ENCODE data around the gene STIMATE.

STIMATE gene

DNA sequence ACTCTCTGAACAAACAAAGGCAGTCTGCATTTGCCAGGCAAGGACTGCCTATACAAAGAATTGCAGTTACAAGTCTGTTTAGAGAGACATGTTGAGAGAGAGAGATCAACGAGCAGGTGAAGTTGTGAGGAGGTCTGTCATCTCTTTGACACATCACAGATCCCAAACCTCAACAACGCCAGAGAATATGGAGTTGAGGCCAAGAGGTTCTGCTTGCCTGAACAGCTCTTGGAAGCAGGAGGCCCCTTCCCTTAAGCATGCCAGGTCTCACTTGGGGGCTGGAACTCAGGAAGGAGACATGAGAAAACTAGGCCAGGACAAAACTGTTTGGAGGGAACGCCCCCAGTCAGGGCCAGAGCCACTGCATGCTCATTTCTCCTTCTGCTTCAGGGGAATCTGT is 40.2 kb downstream of the STIMATE start:
- TF ChIP-seq FOXP2 (optimal IDR thresholded peaks at IDR 0.05; ENCODE audit: borderline replicate concordance, extremely low read depth, extremely low read length, insufficient read depth) = no peak
- TF ChIP-seq TAF1 (IDR thresholded peaks at IDR 0.05; ENCODE audit: borderline replicate concordance, insufficient read depth, low read length) = no peak
- no peak for TF ChIP-seq SIN3A (IDR thresholded peaks at IDR 0.05; ENCODE audit: borderline replicate concordance, insufficient read depth, low read length)
- no peak for TF ChIP-seq REST (IDR thresholded peaks at IDR 0.05; ENCODE audit: insufficient read depth in 1 of 2, low read depth in 2 of 2, low read length in 2 of 2)

GRCh38 chr3:52856666-52857065 is 40.7 kb downstream of the STIMATE start:
- no peak for TF ChIP-seq TAF1 (IDR thresholded peaks at IDR 0.05; ENCODE audit: borderline replicate concordance, insufficient read depth, low read length)
- TF ChIP-seq POLR2AphosphoS5 (IDR thresholded peaks at IDR 0.05; ENCODE audit: low read depth, low read length) = no peak
- no peak for TF ChIP-seq REST (IDR thresholded peaks at IDR 0.05; ENCODE audit: insufficient read depth in 1 of 2, low read depth in 2 of 2, low read length in 2 of 2)
- no peak for TF ChIP-seq SIN3A (IDR thresholded peaks at IDR 0.05; ENCODE audit: borderline replicate concordance, insufficient read depth, low read length)
- no peak for TF ChIP-seq FOXP2 (optimal IDR thresholded peaks at IDR 0.05; ENCODE audit: borderline replicate concordance, extremely low read depth, extremely low read length, insufficient read depth)

- TF ChIP-seq REST (IDR thresholded peaks at IDR 0.05; ENCODE audit: insufficient read depth in 1 of 2, low read depth in 2 of 2, low read length in 2 of 2) (peak; percentile 51 to 86; a peak in 3 of 4 replicates), POLR2AphosphoS5 (IDR thresholded peaks at IDR 0.05; ENCODE audit: low read depth, low read length) (no peak)
Measured at GRCh38 chr3:52854013-52854412, 43.3 kb downstream of the STIMATE start.

GRCh38 chr3:52852419-52852818 is 44.9 kb downstream of the STIMATE start:
- TF ChIP-seq POLR2AphosphoS5 (IDR thresholded peaks at IDR 0.05; ENCODE audit: low read depth, low read length) = no peak
- no peak for TF ChIP-seq REST (IDR thresholded peaks at IDR 0.05; ENCODE audit: insufficient read depth in 1 of 2, low read depth in 2 of 2, low read length in 2 of 2)
- TF ChIP-seq FOXP2 (optimal IDR thresholded peaks at IDR 0.05; ENCODE audit: borderline replicate concordance, extremely low read depth, extremely low read length, insufficient read depth) = no peak
- no peak for TF ChIP-seq TAF1 (IDR thresholded peaks at IDR 0.05; ENCODE audit: borderline replicate concordance, insufficient read depth, low read length)
- no peak for TF ChIP-seq SIN3A (IDR thresholded peaks at IDR 0.05; ENCODE audit: borderline replicate concordance, insufficient read depth, low read length)

GRCh38 chr3:52851348-52851747 is 46.0 kb downstream of the STIMATE start:
- TF ChIP-seq SIN3A (IDR thresholded peaks at IDR 0.05; ENCODE audit: borderline replicate concordance, insufficient read depth, low read length) (no peak), POLR2AphosphoS5 (IDR thresholded peaks at IDR 0.05; ENCODE audit: low read depth, low read length) (no peak)
